OCI-LY3 (cell line): ENCODE results near the gene ETV4.

Experiments used
- EZH2phosphoT487 ChIP-seq: fragments of 200-600 bp; shearing (Covaris generic); IDR thresholded peaks from 2 replicates; pipeline ENCODE4 v1.6.1; 2018; ENCODE audit warnings: antibody characterized with exemption, mixed run types, low read depth
- TF ChIP-seq, protein P1 (sequence below): fragments of 200-600, 300-600 bp; sonication (generic); IDR thresholded peaks from 2 replicates; pipeline ENCODE4 v1.5.1; 2014; ENCODE audit warnings: antibody characterized with exemption, low read length, low read depth

DNA sequence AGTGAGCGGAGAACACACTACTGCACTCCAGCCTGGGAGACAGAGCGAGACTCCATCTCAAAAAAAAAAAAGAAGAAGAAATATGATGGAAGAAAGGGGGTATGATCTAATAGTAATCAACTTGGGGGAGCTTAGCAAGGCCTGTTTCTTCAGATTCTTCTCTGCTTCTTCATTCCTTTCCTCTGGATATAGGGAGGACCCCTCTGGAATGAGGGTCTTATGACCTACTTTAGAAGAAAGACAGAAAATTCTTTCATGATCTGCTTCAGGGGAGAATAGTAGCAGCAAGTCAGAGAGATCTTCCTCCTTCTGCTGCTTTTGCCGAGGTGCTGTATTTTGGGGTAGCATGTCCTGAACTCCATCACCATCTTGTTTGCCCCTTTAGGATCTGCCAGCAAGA lies 44.9 kb upstream of the ETV4 start:
- no peak for TF ChIP-seq EZH2phosphoT487
- TF ChIP-seq, protein P1, sequence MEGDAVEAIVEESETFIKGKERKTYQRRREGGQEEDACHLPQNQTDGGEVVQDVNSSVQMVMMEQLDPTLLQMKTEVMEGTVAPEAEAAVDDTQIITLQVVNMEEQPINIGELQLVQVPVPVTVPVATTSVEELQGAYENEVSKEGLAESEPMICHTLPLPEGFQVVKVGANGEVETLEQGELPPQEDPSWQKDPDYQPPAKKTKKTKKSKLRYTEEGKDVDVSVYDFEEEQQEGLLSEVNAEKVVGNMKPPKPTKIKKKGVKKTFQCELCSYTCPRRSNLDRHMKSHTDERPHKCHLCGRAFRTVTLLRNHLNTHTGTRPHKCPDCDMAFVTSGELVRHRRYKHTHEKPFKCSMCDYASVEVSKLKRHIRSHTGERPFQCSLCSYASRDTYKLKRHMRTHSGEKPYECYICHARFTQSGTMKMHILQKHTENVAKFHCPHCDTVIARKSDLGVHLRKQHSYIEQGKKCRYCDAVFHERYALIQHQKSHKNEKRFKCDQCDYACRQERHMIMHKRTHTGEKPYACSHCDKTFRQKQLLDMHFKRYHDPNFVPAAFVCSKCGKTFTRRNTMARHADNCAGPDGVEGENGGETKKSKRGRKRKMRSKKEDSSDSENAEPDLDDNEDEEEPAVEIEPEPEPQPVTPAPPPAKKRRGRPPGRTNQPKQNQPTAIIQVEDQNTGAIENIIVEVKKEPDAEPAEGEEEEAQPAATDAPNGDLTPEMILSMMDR = no peak
